KG1 (cell line): ENCODE measurements around the gene ZNF689.
"Not testable (repeated sequence)": the region's sequence is repeated elsewhere in the genome, so short reads cannot be mapped to it uniquely, and the experiment has no call there.

ENCODE experiments used
- DNase-seq: peaks from one replicate; lab custom pipeline; 2025; lab: John Stamatoyannopoulos, UW

Gene ZNF689

DNA sequence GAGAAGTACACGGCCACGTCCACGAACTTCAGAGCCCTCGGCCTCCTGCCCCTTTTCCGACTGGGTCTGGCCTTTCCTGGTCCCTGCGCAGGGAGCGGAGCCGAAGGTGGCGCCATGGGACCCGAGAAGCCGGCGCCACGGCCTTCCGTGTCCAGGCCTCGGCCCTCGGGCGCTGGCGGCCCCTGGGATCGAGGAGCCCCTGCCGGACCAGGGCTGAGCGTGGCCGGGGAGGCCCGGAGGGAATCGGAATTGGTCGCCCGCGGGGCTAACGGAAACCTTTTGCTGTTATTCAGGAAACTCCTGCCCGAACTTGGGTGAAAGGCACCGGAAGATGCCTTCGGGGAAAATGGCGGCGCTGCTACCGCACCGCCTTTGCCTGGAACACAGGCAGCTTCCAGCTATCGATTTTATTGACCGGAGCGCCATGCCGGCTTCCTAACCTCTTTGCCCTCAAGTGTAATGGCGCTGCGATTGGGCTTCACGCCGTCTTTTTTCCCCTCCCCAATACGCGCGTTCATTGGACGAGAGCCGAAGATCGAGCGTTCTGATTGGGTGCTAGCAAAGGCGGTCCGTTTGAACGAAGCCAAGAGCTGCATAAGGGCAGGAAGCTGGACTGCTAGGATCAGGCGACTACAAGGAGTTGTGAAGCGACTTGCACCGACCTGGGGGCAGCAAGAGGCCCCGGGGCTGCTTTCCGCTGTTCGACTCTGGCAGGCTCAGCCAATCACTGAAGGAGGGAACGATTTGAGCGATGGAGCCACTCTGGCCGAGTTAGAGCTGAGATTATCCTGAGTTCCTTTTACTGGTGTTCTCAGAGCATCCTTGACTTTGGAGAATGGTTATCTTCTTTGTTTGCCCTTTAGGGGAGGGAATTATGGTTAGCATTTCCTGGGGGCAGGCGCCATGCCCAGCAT is at the start of gene ZNF689:
TSS of gene ZNF689 (minus strand) at position 464 of the 914 bp plus-strand sequence. CDS start at position 116, 348 bp downstream.
- DNase-seq, result peak; percentile 96

DNA sequence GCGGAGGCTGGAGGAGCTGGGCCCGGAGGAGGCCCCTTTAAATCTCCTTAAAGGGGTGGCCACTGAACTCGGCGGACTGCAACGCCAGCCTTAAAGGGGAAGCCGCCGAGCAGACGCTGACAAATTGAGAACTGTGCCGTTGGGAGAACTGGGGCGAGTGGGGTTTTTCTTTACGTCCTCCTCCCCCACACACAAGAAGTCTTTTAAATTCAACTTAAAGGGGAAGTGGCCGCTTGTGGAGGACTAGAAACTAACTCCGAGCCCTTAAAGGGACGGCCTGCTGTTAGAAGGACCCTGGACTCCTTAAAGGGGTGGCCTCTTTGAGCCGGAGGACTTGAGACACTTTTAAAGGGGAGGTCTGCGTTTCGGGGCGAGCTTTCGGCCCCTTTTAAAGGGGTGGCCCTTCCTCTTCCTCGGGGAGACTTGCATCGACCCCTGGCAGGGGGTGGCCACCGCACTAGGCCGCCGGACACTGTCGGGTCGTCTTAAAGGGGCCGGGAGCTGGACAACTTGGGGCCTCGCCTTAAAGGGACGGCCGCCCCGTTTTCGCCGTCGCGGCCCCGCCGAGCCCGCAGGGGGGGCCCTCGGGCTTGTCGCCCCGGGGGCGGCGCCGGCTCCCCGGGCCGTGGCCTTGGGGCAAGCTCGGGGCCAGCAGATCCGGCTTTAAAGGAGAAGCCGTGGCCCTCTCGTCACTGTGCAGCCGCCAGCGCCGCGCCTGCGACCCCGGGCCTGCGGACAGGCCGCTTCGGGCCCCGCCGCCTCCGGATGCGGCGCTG is 48.7 kb upstream of the ZNF689 start:
- peak; percentile 99 for DNase-seq

DNA sequence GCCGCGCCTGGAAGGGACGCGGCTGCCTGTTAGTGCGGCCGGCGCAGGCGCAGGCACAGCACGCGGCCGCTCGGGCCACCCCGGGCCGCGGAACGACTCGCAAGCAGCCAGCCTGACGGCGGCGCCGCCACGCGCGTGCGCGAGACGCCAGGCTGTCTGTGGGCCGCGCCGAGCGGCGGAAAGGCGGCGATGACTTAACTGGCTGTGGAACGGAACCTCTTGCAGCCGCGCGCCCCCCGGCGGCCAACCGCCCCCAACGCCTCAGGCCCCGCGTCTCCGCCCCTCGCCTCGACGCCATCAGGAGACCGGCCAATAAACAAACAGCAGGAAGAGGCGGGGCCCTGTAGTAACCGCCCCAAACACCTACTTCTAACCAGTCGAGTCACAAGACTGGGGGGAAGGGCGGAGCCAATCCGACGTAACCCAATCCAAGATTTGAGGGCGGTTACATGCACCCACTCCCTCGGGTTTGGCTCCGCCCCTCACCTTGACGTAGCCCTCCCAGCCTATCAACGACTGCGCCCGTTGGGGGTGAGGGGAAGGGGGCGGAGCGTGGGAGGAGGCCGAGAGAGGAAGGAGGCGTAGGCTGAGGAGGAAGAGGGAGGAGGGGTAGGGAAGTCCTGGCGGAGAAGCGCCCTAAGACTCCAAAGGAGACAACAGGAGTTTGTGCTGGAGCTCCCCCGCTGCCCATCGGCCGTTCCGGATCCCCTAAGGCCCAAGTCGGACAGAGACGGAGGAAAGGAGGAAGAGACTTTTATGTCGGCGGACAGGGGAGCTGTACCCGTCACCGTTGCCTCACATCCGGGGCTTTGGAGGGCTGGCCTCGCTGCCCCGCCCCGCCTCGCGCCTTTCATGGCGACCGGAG is 47.9 kb upstream of the ZNF689 start, which contains the start of gene FBRS:
TSS of gene FBRS (plus strand) at position 566 of the 865 bp plus-strand sequence. CDS start 1,088 bp downstream, outside the sequence.
- peak; percentile 99 for DNase-seq

DNA sequence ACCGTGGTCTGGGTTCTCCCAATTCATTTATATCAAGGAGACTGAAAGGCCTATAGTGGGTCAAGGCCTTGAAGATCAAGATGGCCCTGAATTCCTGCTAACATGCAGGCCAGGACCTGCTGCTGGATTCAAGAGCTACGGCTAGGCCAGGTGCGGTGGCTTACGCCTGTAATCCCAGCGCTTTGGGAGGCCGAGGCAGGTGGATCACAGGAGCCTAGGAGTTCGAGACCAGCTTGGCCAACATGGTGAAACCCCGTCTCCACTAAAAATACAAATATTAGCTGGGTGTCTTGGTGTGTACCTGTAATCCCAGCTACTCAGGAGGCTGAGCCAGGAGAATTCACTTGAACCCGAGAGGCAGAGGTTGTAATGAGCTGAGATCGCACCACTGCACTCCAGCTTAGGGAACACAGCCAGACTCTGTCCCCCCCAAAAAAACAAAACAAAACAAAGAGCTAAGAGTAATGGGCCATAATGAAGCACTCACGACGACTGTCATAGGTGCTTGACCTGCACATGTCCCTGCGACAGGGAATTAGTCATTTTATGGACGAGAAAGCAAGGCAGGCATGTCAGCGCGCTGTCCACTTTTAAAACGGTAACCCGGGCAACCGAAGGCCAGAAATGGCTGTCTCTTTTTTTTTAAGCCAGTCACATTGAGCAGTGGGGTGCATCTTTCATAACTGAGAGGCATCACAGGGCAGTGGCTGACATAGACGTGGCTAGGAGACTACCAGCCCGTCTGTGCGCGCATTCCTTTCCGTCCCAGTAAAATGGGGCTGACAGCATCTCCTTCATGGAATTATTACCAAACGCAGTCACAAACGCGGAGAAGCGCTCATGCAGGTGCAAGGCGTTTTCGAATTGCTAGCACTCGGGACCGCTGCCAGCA is 47.0 kb upstream of the ZNF689 start:
- no peak for DNase-seq

DNA sequence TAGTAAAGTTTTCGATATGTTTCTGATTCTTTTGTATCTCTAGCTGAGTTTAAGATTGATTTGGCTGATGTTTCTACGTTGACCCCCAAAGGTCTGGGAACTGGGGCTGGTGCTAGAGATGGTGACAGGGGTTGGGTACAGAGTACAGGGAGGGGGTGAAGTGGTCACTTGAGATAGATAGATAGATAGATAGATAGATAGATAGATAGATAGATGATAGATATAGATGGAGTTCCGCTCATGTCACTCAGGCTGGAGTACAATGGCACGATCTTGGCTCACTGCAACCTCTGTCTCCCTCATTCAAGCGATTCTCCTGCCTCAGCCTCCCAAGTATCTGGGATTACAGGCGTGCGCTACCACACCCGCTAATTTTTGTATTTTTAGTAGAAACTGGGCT is 46.2 kb upstream of the ZNF689 start:
- DNase-seq, result no peak

DNA sequence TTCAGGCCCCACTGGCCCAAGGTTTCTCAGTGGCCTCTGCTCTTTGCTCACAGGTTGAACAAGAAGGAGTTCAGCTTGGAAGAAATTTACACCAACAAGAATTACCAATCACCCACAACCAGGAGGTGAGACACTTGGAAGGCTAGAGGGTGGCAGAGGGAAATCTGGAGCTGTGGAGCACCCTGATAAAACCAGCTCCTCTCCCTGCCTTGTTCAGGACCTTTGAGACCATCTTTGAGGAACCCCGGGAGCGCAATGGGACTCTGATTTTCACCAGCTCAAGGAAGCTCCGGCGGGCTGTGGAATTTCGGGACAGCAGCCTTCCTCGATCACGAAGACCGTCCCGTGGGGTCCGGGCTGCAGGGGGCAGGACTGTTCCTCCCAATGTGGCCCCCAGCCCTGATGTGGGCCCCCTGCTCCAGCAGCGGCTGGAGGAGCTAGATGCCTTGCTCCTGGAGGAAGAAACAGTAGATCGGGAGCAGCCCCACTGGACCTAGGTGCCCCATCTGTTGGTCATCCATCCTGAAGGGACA is 45.7 kb upstream of the ZNF689 start:
- no peak for DNase-seq

DNA sequence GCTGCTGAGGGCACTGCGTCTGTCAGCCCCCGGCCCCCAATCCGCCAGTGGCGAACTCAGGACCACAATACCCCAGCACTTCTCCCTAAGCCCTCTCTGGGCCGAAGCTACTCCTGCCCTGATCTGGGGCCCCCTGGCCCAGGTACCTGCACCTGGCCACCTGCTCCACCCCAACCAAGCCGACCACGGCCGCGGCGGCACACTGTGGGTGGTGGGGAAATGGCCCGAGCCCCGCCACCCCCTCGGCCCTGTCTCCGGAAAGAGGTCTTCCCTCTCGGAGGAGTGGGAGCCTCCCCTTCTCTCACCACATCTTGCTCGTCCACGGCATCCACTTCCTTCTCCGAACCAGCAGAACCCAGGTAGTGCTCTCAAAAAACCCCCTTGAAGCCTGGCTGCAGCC is 44.7 kb upstream of the ZNF689 start:
- DNase-seq, result no peak

DNA sequence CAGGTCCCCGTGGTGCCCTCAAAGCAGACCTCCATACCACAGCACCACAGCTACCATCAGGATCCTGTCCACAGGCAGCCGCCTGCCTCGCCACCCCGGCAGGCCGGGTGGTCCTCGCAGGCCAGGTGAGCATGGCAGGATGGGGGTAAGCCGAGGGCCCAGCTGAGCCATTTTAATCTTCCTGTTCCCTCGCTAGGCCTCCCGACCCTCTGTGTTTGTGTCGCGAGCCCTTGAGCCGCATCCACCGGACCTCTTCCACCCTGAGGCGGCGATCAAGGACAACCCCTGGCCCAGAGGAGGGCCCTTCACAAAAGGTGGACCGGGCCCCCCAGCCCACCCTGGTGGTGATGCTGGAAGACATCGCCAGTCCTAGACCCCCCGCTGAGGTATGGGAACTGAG is 42.5 kb upstream of the ZNF689 start:
- no peak for DNase-seq

DNA sequence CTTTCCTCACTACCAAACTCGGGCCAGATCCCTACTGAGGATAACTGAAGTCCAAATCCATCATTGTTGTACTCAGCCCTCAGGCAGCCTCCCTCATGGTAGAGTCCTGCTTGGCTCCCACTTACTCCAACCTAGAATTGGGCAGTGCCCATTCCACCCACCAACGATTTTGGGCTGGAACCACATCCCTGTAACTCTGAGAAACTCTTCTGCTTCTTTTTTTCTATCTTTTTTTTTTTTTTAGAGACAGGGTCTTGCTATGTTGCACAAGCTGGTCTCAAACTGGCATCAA is 41.8 kb upstream of the ZNF689 start:
- DNase-seq, result no peak

DNA sequence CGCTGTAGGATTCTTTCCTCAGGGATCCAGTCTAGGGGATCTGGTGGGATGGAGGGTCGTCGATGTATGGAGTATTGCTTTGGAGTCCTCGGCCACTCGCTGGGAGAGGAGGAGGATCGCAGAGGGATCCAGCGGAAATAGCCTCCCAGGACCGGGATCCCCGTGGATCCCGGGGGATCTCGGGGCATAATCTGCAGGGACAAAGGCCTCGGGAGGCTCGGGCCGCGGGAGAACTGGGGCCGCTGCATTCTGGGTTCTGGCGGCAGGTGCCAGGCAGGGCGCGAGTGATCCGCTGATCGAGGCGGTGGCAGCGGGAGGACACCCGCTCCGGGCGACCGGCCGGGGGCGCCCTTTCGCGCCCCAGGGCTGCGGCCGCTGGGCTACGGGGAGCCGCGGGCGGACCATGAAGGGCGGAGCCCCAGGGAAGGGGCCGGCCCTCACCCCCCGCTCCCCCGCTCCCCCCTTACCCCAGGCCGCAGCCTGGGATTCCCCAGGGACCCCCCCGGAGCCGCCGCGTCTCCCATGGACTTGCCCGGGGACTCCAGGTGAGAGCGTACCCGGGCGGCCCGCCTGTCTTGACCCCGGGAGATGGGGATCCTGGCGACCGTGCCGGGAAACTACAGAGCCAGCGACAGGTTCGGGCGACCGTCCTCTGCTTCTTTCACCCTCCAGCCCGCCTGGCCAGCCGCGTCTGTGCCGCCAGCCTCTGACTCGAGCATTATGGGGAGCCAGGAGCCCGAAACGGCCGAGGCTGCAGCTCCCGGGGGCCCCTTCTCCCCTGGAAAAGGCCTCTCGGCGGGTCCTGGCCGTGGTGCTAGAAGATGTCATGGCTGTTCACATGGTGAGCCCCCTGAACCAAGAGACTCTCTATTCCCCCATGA is 41.2 kb upstream of the ZNF689 start:
- DNase-seq, result peak; percentile 53

DNA sequence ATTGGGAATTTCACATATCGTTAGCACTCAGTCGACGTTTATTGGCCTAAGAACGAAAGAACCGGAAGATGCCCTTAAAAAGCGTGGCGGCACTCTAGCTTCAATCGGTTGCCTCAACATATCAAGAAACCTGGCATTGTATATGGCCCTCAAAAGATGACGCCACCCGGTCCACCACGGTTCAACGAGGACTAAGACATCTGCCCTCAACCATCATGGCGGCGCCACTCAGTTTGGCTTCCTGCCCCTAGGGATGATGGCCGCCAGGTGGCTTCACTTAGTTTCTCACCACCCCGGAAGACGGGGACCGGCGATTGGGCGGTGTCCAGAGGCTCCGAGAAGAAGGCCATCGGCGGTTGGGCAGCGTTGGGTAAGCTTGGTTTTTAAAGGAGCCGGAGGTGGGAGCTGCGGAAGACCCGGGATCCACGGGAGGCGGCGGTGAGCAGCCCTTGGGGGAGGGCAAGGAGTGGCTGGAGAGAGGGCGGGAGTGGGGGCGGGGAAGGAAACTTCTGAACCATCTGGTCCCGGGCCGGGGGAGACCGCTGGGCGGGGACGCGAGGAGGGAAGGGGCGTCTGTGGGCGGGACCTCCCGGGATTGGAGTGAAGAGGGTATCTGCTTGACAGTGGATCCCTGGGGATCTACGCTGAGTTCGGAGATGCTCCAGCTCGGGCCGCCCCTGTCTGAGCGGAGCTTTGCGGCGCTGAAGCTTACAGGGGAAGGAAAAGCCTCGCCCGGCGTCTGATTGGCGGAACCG is 40.4 kb upstream of the ZNF689 start, which contains the start of gene PRR14:
TSS of gene PRR14 (plus strand) at position 592 of the 755 bp plus-strand sequence. CDS start 686 bp downstream, outside the sequence.
- DNase-seq, result peak; percentile 94

DNA sequence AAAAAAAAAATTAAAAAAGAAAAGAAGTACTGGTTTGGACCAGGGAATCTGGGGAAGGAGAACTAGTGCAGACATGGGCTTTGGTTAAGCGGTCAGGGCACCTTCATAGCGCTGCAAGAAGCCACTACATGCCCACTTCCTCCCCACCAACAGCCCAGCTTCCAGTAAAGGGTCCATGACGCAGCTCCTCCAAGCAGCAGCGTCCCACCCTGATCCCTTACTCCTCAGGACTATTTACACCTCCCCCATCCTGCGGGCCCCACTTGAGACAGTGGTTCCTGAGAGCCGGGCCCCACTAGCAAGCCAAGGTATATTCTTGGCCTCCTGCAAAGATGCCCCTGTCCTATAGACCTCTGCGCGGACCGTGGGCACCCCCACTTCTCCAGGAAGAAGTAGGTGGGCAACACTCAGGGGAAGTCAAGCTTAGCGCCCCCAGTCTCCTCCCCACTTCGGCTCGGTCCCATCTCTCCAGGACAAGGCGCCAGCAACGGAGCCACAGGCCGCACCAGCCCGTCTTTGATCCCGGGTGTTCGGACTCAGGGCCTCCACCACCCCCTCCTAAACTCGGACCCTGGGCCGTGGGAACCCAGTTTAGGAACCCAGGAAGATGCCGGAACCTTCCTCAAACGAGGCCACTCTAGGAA is 39.7 kb upstream of the ZNF689 start:
- DNase-seq, result no peak

DNA sequence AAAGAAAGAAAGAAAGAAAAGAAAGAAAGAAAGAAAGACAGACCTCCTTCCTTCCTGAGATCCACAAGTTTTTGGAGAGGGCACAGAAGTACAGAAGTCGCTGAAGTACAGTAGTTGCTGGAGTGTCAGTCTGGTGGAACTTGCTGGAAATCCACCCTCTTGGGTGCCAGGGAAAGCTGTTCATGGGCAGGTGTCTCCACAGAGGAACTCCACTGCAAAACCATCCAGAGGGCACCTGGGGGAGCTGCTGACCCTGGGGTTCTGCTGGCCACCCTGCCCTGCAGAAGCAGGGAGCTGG is 37.0 kb upstream of the ZNF689 start:
- DNase-seq, result no peak

DNA sequence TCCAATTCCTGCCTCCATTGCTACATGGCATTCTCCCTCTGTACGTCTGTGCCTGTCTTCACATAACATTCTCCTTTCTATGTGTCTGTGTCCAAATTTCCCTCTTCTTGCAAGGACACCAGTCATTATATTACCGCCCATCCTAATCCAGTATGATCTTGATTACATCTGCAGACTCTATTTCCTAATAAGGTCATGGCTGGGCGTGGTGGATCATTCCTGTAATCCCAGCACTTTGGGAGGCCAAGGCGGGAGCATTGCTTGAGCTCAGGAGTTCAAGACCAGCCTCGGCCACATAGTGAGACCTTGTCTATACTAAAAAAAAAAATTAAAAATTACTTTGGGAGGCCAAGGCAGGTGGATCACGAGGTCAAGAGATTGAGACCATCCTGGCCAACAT is 35.5 kb upstream of the ZNF689 start:
- DNase-seq, result no peak

DNA sequence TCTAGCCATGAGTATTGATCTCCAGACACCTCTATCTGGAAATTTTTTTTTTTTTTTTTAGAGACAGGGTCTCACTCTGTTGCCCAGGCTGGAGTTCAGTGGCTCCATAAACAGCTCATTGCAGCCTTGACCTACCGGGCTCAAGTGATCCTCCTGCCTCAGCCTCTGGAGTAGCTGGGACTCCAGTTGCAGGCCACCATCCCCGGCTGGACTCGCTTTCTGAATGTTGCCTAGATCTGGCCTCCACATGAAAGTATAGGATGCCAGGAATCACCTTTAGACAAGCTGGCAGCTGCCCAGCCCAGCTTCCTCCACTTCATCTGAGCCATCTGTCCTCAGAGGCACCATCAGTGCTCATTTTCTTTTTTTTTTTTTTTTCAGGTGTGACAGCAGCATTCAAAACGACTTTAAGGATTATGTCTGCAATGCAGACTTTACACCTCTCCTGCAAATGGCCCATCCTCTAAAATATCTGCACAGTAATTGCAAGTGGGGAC is 34.2 kb upstream of the ZNF689 start:
- no peak for DNase-seq

DNA sequence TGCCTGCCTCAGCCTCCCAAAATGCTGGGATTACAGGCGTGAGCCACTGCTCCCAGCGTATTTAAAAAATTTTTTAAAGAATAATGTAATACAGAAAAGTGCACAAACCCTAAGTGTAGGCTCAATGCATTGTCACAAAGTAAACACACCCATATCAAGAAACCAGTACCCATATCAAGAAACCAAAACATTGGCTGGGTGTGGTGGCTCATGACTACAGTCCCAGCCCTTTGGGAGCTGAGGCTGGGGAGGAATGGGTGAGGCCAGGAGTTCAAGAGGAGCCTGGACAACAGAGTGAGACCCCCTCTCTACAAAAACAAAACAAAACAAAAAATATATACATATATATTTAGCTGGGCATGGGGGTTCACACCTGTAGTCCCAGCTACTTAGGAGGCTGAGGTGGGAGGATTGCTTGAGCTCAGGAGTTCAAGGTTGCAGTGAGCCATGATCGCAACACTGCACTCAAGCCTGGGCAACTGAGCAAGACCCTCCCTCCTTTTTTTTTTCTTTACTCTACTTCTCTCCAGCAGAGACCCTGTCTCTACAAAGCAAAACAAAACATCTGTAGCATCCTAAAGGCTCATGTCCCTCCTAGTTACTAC is 31.3 kb upstream of the ZNF689 start:
- no peak for DNase-seq

DNA sequence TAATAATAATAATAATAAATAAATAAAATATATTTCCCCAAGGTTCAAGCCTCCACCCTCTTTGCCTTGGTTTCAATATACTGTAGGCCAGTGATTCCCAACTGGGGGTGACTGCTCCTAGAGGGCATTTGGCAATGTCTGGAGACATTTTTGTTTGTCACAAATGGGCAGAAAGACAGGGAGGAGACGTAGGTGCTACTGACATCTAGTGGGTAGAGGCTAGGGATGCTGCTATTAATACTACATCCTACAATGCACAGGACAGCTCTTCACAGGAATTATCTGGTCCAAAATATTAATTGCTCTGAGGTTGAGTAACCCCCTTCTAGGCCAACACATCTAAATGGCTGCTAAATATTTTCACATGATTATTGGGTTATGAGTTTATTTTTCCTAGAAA is 27.8 kb upstream of the ZNF689 start:
- DNase-seq, result peak; percentile 27

DNA sequence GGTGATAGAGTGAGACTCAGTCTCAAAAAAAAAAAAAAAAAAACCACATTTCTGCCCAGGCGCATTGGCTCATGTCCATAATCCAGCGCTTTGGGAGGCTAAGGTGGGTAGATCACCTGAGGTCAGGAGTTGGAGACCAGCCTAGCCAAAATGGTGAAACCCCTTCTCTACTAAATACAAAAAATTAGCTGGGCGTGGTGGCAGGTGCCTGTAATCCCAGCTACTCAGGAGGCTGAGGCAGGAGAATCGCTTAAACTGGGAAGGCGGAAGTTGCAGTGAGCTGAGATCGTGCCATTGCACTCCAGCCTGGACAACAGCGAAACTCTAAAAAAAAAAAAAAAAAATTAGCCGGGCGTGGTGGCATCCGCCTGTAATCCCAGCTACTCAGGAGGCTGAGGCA is 26.9 kb upstream of the ZNF689 start:
- not testable (repeated sequence) for DNase-seq
